WTC11 (cell line): ENCODE results near the gene MED8. TPM values are rescaled to one million over a fixed set of nuclear protein-coding genes. Genes with fewer than 3 reads are reported as not detected.

Experiments used
- ATAC-seq: fragments of 200-7000 bp; cut with Tn5 transposase; 2 replicates; pipeline ENCODE4 v1.10.0; 2021; ENCODE audit warnings: mild to moderate bottlenecking, moderate library complexity
- CTCF ChIA-PET: fragments of 300-600 bp; sonication (Branson Sonifier 250); formaldehyde crosslinking; loops from one replicate; lab custom pipeline; 2021; ENCODE audit warnings: antibody characterized with exemption; lab: Charles Lee
- POLR2A ChIA-PET: fragments of 350-600 bp; sonication (Branson Sonifier 250); formaldehyde crosslinking; loops from one replicate; lab custom pipeline; 2021; ENCODE audit warnings: antibody characterized with exemption; lab: Charles Lee
- DNase-seq: peaks from one replicate; pipeline ENCODE4 v3.0.0; 2021; ENCODE audit warnings: low spot score
- H3K27ac Mint-ChIP-seq: 2 replicates; pipeline ENCODE4 v1.8.0; 2021; ENCODE audit warnings: mixed read lengths
- H3K27me3 Mint-ChIP-seq: 2 replicates; pipeline ENCODE4 v1.8.0; 2021; ENCODE audit warnings: low read depth, mild to moderate bottlenecking, moderate library complexity, mixed read lengths
- H3K36me3 Mint-ChIP-seq: 2 replicates; pipeline ENCODE4 v1.8.0; 2021; ENCODE audit warnings: mixed read lengths
- H3K4me1 Mint-ChIP-seq: 2 replicates; pipeline ENCODE4 v1.8.0; 2022; ENCODE audit warnings: mixed read lengths
- H3K4me3 Mint-ChIP-seq: 2 replicates; pipeline ENCODE4 v1.8.0; 2021; ENCODE audit warnings: mild to moderate bottlenecking, moderate library complexity, mixed read lengths
- H3K9me3 Mint-ChIP-seq: 2 replicates; pipeline ENCODE4 v1.8.0; 2021; ENCODE audit warnings: mixed read lengths
- AFF4 ChIP-seq: sonication (generic); formaldehyde crosslinking; IDR thresholded peaks from 2 replicates; pipeline ENCODE4 v1.8.1; 2023; ENCODE audit warnings: mild to moderate bottlenecking, missing genetic modification reagents, borderline replicate concordance
- ATF6 ChIP-seq: sonication (generic); formaldehyde crosslinking; IDR thresholded peaks from 2 replicates; pipeline ENCODE4 v1.8.1; 2023; ENCODE audit warnings: mild to moderate bottlenecking, missing genetic modification reagents
- ELF4 ChIP-seq: sonication (generic); formaldehyde crosslinking; IDR thresholded peaks from 2 replicates; pipeline ENCODE4 v1.8.1; 2022; ENCODE audit warnings: low read depth, mild to moderate bottlenecking, moderate library complexity, missing genetic modification reagents
- FOXP1 ChIP-seq: sonication (generic); formaldehyde crosslinking; IDR thresholded peaks from 2 replicates; pipeline ENCODE4 v1.8.0; 2022; ENCODE audit warnings: missing genetic modification reagents, mild to moderate bottlenecking, moderate library complexity, borderline replicate concordance
- NR1H2 ChIP-seq: sonication (generic); formaldehyde crosslinking; IDR thresholded peaks from 2 replicates; pipeline ENCODE4 v1.9.0; 2021; ENCODE audit warnings: mild to moderate bottlenecking, moderate library complexity, missing genetic modification reagents
- NR3C1 ChIP-seq: sonication (generic); formaldehyde crosslinking; conservative IDR thresholded peaks from 2 replicates; pipeline ENCODE4 v1.8.1; 2023; ENCODE audit warnings: low read depth, mild to moderate bottlenecking, missing genetic modification reagents
- RELA ChIP-seq: sonication (generic); formaldehyde crosslinking; IDR thresholded peaks from 2 replicates; pipeline ENCODE4 v1.8.1; 2022; ENCODE audit warnings: missing genetic modification reagents, mild to moderate bottlenecking, borderline replicate concordance
- ZNF423 ChIP-seq: fragments of 250-450 bp; sonication (Bioruptor Pico); IDR thresholded peaks from 2 replicates; pipeline ENCODE4 v2.1.2; 2022; ENCODE audit warnings: mild to moderate bottlenecking, moderate library complexity
- total RNA-seq: library from RNA; stranded (reverse); gene quantifications from 3 replicates; pipeline ENCODE4 v1.2.3, GENCODE V29; 2021
- TF ChIP-seq, protein P1 (sequence below): sonication (generic); formaldehyde crosslinking; IDR thresholded peaks from 2 replicates; pipeline ENCODE4 v1.8.1; 2022; ENCODE audit warnings: mild to moderate bottlenecking, missing genetic modification reagents, moderate library complexity, borderline replicate concordance
- TF ChIP-seq, protein P2 (sequence below): sonication (generic); formaldehyde crosslinking; IDR thresholded peaks from 2 replicates; pipeline ENCODE4 v1.8.1; 2023; ENCODE audit warnings: mild to moderate bottlenecking, moderate library complexity, missing genetic modification reagents
- TF ChIP-seq, protein P3 (sequence below): sonication (generic); formaldehyde crosslinking; IDR thresholded peaks from 2 replicates; pipeline ENCODE4 v1.8.0; 2022; ENCODE audit warnings: mild to moderate bottlenecking, missing genetic modification reagents

The MED8 gene
- total RNA-seq, 1 experiment from 2014 or later, result 17.7 TPM

DNA sequence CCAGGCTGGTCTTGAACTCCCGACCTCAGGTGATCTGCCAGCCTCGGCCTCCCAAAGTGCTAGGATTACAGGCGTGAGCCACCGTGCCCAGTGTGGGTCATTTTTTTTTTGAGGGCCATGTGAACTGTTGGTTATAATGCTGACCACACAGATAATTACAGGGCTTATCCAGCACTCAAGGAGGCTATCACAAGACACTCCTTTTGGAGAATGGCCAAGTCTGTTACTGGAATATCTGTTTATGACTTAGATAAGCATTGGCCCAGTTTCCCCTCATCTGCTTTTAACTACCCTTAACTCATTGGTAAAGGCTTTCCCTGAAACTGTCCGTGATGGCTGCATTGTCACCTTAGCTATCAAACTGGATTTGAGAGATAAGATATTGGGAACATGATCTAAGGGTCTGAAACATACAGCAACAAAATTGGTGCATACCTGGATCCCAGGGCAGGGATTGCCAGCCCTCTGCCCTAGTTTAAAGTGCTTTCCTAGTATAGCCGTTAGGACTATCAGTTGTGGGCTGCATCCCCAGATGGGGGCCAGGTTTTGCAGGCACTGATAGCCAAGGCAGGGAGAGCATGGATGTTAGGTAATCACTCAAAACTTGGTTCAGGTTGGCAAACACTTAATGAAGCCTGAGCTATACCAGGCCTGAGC lies 15.7 kb upstream of the MED8 start:
- ATAC-seq, result no peak
- no peak for DNase-seq
- no peak overlapping the region for H3K4me3 Mint-ChIP-seq
- peaks cover 36% of the 10 kb centered on the region for H3K36me3 Mint-ChIP-seq
- H3K9me3 Mint-ChIP-seq, result no peaks in the 10 kb centered on the region
- H3K4me1 Mint-ChIP-seq, result no peaks in the 10 kb centered on the region
- no peak overlapping the region for H3K27ac Mint-ChIP-seq
- H3K27me3 Mint-ChIP-seq, result no peaks in the 10 kb centered on the region
- no peak for TF ChIP-seq NR3C1 (CRISPR knock-in tag)
- TF ChIP-seq FOXP1, result no peak
- no peak for TF ChIP-seq ZNF423 (CRISPR knock-in tag)
- no peak for TF ChIP-seq RELA (CRISPR knock-in tag)
- TF ChIP-seq, protein P1, sequence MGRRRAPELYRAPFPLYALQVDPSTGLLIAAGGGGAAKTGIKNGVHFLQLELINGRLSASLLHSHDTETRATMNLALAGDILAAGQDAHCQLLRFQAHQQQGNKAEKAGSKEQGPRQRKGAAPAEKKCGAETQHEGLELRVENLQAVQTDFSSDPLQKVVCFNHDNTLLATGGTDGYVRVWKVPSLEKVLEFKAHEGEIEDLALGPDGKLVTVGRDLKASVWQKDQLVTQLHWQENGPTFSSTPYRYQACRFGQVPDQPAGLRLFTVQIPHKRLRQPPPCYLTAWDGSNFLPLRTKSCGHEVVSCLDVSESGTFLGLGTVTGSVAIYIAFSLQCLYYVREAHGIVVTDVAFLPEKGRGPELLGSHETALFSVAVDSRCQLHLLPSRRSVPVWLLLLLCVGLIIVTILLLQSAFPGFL, result no peak
- TF ChIP-seq, protein P2, sequence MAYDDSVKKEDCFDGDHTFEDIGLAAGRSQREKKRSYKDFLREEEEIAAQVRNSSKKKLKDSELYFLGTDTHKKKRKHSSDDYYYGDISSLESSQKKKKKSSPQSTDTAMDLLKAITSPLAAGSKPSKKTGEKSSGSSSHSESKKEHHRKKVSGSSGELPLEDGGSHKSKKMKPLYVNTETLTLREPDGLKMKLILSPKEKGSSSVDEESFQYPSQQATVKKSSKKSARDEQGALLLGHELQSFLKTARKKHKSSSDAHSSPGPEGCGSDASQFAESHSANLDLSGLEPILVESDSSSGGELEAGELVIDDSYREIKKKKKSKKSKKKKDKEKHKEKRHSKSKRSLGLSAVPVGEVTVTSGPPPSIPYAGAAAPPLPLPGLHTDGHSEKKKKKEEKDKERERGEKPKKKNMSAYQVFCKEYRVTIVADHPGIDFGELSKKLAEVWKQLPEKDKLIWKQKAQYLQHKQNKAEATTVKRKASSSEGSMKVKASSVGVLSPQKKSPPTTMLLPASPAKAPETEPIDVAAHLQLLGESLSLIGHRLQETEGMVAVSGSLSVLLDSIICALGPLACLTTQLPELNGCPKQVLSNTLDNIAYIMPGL (CRISPR knock-in tag), result no peak
- TF ChIP-seq NR1H2 (CRISPR knock-in tag), result no peak
- TF ChIP-seq AFF4 (CRISPR knock-in tag), result no peak
- TF ChIP-seq, protein P3, sequence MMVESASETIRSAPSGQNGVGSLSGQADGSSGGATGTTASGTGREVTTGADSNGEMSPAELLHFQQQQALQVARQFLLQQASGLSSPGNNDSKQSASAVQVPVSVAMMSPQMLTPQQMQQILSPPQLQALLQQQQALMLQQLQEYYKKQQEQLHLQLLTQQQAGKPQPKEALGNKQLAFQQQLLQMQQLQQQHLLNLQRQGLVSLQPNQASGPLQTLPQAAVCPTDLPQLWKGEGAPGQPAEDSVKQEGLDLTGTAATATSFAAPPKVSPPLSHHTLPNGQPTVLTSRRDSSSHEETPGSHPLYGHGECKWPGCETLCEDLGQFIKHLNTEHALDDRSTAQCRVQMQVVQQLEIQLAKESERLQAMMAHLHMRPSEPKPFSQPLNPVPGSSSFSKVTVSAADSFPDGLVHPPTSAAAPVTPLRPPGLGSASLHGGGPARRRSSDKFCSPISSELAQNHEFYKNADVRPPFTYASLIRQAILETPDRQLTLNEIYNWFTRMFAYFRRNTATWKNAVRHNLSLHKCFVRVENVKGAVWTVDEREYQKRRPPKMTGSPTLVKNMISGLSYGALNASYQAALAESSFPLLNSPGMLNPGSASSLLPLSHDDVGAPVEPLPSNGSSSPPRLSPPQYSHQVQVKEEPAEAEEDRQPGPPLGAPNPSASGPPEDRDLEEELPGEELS (CRISPR knock-in tag), result no peak
- TF ChIP-seq ATF6 (CRISPR knock-in tag), result no peak
- no peak for TF ChIP-seq ELF4 (CRISPR knock-in tag)
- POLR2A ChIA-PET, result no interaction called here
- CTCF ChIA-PET, result interaction anchor here (0.9 kb wide), 1 partner anchor 9 kb away, joined by 5 read pairs; no protein-coding TSS in a partner anchor

DNA sequence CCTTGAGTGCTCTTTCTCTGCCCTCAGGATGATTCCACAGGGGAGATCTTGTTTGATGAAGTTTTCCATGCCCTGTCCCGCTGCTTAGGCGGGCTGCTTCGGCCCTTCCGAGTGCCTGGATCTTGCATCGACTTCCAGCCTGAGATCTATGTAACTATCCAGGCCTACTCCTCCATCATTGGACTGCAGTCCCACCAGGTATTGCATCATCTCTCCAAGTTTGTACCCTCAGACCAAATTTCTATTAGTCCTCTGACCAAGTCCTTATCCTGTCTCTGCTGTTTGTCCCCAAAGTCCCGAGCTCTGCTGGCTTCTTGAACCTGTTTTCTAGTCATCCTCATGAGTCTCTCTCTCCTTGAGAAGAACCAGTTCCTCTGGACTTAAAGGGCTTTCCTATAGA lies 14.8 kb upstream of the MED8 start:
- ChIA-PET CTCF (no interaction called here), POLR2A (no interaction called here)
- Mint-ChIP-seq H3K36me3 (peaks cover 29% of the 10 kb centered on the region), H3K4me3 (no peak overlapping the region), H3K9me3 (no peaks in the 10 kb centered on the region), H3K27me3 (no peaks in the 10 kb centered on the region), H3K27ac (no peak overlapping the region), H3K4me1 (no peaks in the 10 kb centered on the region)
- DNase-seq (no peak), ATAC-seq (no peak)
- TF ChIP-seq, protein P1, result no peak
